Fibroblast of lung (primary cell): ENCODE measurements around the gene PRSS1. TPM values are rescaled to one million over a fixed set of nuclear protein-coding genes. Genes with fewer than 3 reads are reported as not detected.

Experiments
- DNase-seq, 2 donors: peaks; one replicate each; pipeline versions ENCODE4 v3.0.0 to v3.0.0-alpha.2; 2010; ENCODE audit warnings: low read depth in 2 of 2
- H2AFZ ChIP-seq: 2 replicates; pipeline ENCODE4 v1.5.1; 2012; ENCODE audit warnings: low read length, control low read depth, inconsistent platforms
- H3K27ac ChIP-seq: 2 replicates; pipeline ENCODE4 v1.5.1; 2011; ENCODE audit warnings: low read length, control low read depth; ENCODE audit not compliant: insufficient read depth
- H3K27me3 ChIP-seq: 2 replicates; pipeline ENCODE4 v1.5.1; 2011; ENCODE audit warnings: mild to moderate bottlenecking, low read length; ENCODE audit not compliant: control insufficient read depth, insufficient read depth
- H3K36me3 ChIP-seq: 2 replicates; pipeline ENCODE4 v1.5.1; 2011; ENCODE audit warnings: low read length; ENCODE audit not compliant: control insufficient read depth, insufficient read depth
- H3K4me1 ChIP-seq: 2 replicates; pipeline ENCODE4 v1.5.1; 2011; ENCODE audit warnings: low read length; ENCODE audit not compliant: control insufficient read depth, insufficient read depth; ENCODE audit errors: extremely low read depth
- H3K4me2 ChIP-seq: 2 replicates; pipeline ENCODE4 v1.5.1; 2011; ENCODE audit warnings: low read length, control low read depth; ENCODE audit not compliant: insufficient read depth; ENCODE audit errors: extremely low read depth
- H3K4me3 ChIP-seq, 4 experiments: fragments of 200-600 bp in 1 of 4; sonication (generic) in 1 of 4; replicated peaks in 1 of 4; 2 replicates each; pipeline ENCODE4 v1.5.1; 2011 to 2016; ENCODE audit warnings: low read length in 4 of 4, low read depth in 3 of 4, mild to moderate bottlenecking in 3 of 4, control low read depth in 2 of 4, inconsistent platforms in 1 of 4, mixed read lengths in 1 of 4; ENCODE audit not compliant: insufficient read depth in 1 of 4; ENCODE audit errors: control extremely low read depth in 1 of 4
- H3K79me2 ChIP-seq: 2 replicates; pipeline ENCODE4 v1.5.1; 2012; ENCODE audit warnings: mild to moderate bottlenecking, low read length, inconsistent platforms; ENCODE audit not compliant: control insufficient read depth, insufficient read depth
- H3K9ac ChIP-seq: 2 replicates; pipeline ENCODE4 v1.5.1; 2011; ENCODE audit warnings: mild to moderate bottlenecking, low read length, control low read depth; ENCODE audit not compliant: insufficient read depth
- H3K9me3 ChIP-seq: 2 replicates; pipeline ENCODE4 v1.5.1; 2012; ENCODE audit warnings: low read depth, low read length; ENCODE audit not compliant: control insufficient read depth, insufficient read depth
- H4K20me1 ChIP-seq: 2 replicates; pipeline ENCODE4 v1.5.1; 2011; ENCODE audit warnings: low read length; ENCODE audit not compliant: control insufficient read depth, insufficient read depth; ENCODE audit errors: extremely low read depth
- EZH2 ChIP-seq: IDR thresholded peaks from 2 replicates; pipeline ENCODE4 v1.5.1; 2012; ENCODE audit warnings: low read length, control low read depth, mild to moderate bottlenecking; ENCODE audit errors: missing control alignments
- polyA plus RNA-seq, 2 donors: library from polyadenylated mRNA; depleted of rRNA in 1 of 2; stranded (reverse) in 1 of 2; unstranded in 1 of 2; fragments of >200 nt; gene quantifications; 2 replicates each; pipeline ENCODE4 v1.2.1, GENCODE V29; 2011 to 2012; ENCODE audit warnings: missing spikeins in 1 of 2
- total RNA-seq: library from RNA; depleted of rRNA; stranded (reverse); fragments of >200 nt; gene quantifications from 2 replicates; pipeline ENCODE4 v1.2.1, GENCODE V29; 2014
- TF ChIP-seq, protein P1 (sequence below), 2 donors: IDR thresholded peaks in 1 of 2; conservative IDR thresholded peaks in 1 of 2; 1 replicate in 1 of 2; 2 replicates in 1 of 2; pipeline ENCODE4 v1.5.1; 2011 to 2012; ENCODE audit warnings: low read length in 2 of 2, control low read depth in 1 of 2, inconsistent platforms in 1 of 2, low read depth in 1 of 2, mild to moderate bottlenecking in 1 of 2

PRSS1 gene
- total and polyA plus RNA-seq, 2 donors (not counting 1 experiment from before 2014, with no cell fraction given): not detected

GRCh38 chr7:142717453-142717852 is 31.8 kb upstream of the PRSS1 start:
- H3K27me3 ChIP-seq: peaks cover 3% of the 10 kb centered on the region
- no peak overlapping the region for H3K4me3 ChIP-seq
- H3K9ac ChIP-seq: no peak overlapping the region
- no peaks in the 10 kb centered on the region for H3K36me3 ChIP-seq
- no peaks in the 10 kb centered on the region for H3K4me1 ChIP-seq
- no peak overlapping the region for H2AFZ ChIP-seq
- H3K9me3 ChIP-seq: no peaks in the 10 kb centered on the region
- H3K27ac ChIP-seq: no peak overlapping the region
- H3K4me2 ChIP-seq: no peak overlapping the region
- no peaks in the 10 kb centered on the region for H3K79me2 ChIP-seq
- no peak for DNase-seq
- H4K20me1 ChIP-seq: no peaks in the 10 kb centered on the region
- TF ChIP-seq, protein P1, sequence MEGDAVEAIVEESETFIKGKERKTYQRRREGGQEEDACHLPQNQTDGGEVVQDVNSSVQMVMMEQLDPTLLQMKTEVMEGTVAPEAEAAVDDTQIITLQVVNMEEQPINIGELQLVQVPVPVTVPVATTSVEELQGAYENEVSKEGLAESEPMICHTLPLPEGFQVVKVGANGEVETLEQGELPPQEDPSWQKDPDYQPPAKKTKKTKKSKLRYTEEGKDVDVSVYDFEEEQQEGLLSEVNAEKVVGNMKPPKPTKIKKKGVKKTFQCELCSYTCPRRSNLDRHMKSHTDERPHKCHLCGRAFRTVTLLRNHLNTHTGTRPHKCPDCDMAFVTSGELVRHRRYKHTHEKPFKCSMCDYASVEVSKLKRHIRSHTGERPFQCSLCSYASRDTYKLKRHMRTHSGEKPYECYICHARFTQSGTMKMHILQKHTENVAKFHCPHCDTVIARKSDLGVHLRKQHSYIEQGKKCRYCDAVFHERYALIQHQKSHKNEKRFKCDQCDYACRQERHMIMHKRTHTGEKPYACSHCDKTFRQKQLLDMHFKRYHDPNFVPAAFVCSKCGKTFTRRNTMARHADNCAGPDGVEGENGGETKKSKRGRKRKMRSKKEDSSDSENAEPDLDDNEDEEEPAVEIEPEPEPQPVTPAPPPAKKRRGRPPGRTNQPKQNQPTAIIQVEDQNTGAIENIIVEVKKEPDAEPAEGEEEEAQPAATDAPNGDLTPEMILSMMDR (conservative IDR thresholded peaks at IDR 0.05 in 1 of 2, IDR thresholded peaks at IDR 0.05 in 1 of 2; ENCODE audit: low read depth in 1 of 2, low read length in 2 of 2): no peak
- no peak for TF ChIP-seq EZH2

- Histone ChIP-seq H3K36me3 (no peaks in the 10 kb centered on the region), H4K20me1 (no peaks in the 10 kb centered on the region), H3K9ac (no peak overlapping the region), H2AFZ (no peak overlapping the region), H3K4me1 (no peaks in the 10 kb centered on the region), H3K27me3 (peaks cover 3% of the 10 kb centered on the region), H3K4me3 (no peak overlapping the region), H3K9me3 (no peaks in the 10 kb centered on the region), H3K4me2 (no peak overlapping the region), H3K27ac (no peak overlapping the region), H3K79me2 (no peaks in the 10 kb centered on the region)
- DNase-seq: no peak
- TF ChIP-seq, protein P1 (conservative IDR thresholded peaks at IDR 0.05 in 1 of 2, IDR thresholded peaks at IDR 0.05 in 1 of 2; ENCODE audit: low read depth in 1 of 2, low read length in 2 of 2): no peak
- no peak for TF ChIP-seq EZH2
Measured at GRCh38 chr7:142718313-142718712, 31.0 kb upstream of the PRSS1 start.

- Histone ChIP-seq H3K27ac (no peak overlapping the region), H3K27me3 (peaks cover 2% of the 10 kb centered on the region), H3K9ac (no peak overlapping the region), H3K79me2 (no peaks in the 10 kb centered on the region), H2AFZ (no peak overlapping the region), H3K9me3 (no peaks in the 10 kb centered on the region), H3K36me3 (no peaks in the 10 kb centered on the region), H3K4me3 (no peak overlapping the region), H4K20me1 (no peaks in the 10 kb centered on the region), H3K4me1 (no peaks in the 10 kb centered on the region), H3K4me2 (no peak overlapping the region)
- DNase-seq: no peak
- TF ChIP-seq, protein P1 (conservative IDR thresholded peaks at IDR 0.05 in 1 of 2, IDR thresholded peaks at IDR 0.05 in 1 of 2; ENCODE audit: low read depth in 1 of 2, low read length in 2 of 2): no peak
- TF ChIP-seq EZH2: no peak
Measured at GRCh38 chr7:142720172-142720773, 29.0 kb upstream of the PRSS1 start.
